ENCODE measurements around the gene KBTBD12.

DNA sequence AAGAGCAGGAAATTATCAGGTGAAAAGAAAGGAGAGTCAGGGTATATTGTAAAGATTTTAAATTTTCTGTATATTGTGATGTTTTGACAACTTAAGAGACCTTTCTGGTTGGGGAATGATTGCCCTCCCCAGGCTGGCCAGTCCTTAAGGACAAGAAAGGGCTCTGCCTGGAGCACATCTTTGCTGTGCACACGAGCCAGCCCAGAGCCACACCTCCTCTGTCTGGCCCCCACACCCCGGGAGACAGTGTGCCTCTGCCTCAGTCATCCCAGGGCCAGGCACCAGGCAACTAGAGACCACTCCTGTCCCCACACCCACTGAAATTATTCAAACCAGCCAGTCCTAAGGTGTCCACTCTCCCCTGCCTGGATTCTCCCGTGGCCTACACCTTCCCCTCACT, 67.1 kb downstream of the KBTBD12 start:
- TF ChIP-seq EZH2 (IDR thresholded peaks at IDR 0.05; ENCODE audit: insufficient read depth, poor library complexity, severe bottlenecking): no peak
- TF ChIP-seq EZH2phosphoT487 (IDR thresholded peaks at IDR 0.05; ENCODE audit: insufficient read depth, low read depth): no peak

Measured in GM23248 (cell line).